ENCODE data around the gene COL2A1.
A peak's percentile ranks its signal among the peaks of the same experiment; 100 is the strongest.

Gene COL2A1

DNA sequence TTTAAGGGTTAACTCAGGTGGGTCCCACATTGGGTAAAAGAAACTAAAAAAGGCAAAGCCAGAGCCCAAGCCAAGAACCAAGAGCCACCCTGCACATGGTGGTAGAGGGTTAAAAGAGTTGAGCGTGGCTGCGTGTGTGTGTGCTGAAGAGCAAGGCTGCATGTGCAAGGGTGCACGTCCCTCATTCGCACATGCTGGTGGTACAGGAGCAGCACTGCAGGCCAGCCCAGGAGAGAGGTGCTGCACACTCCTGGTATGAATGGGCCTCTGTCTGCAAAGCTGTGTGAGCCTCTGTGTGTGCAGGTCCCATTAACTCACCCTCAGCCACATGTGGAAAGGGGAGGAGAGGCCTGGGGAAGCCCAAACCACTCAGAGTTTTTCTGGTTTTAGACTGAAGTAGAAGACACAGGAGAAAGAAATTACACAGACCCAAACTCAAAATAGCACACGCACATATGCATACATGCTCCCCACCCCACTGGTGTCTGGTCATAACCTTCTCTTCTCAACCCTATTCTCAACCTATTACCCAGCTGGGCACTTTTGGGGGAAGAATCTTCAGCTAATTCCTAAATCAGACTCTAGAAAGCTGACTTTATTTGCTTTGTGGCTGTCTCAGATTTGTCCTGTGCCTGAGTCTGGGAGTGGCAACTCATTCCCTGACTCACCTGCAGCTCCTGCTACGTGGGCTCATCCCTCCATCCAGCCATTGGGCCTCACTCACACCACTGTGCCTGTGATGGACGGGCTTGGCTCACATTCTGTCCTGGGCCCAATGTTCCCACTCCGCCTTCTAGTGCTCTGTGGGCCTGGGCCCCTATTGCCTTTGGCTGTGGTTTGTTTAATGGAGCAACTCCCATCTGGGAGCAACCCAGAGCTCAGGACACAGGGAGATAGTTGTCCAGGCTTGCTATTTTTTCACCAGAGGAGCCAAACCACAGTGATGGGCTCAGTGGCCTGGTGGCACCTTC is 30.8 kb upstream of the COL2A1 start:
- Mint-ChIP-seq H3K4me1 (peaks cover 18% of the 10 kb centered on the region), H3K27me3 (ENCODE audit: low read depth) (peaks cover 4% of the 10 kb centered on the region), H3K9me3 (no peaks in the 10 kb centered on the region), H3K27ac (peak overlapping the region in 2 of 3 experiments; percentile 24 to 92), H3K36me3 (ENCODE audit: low read depth) (no peaks in the 10 kb centered on the region), H3K4me3 (no peak overlapping the region)
- TF ChIP-seq, protein P1, sequence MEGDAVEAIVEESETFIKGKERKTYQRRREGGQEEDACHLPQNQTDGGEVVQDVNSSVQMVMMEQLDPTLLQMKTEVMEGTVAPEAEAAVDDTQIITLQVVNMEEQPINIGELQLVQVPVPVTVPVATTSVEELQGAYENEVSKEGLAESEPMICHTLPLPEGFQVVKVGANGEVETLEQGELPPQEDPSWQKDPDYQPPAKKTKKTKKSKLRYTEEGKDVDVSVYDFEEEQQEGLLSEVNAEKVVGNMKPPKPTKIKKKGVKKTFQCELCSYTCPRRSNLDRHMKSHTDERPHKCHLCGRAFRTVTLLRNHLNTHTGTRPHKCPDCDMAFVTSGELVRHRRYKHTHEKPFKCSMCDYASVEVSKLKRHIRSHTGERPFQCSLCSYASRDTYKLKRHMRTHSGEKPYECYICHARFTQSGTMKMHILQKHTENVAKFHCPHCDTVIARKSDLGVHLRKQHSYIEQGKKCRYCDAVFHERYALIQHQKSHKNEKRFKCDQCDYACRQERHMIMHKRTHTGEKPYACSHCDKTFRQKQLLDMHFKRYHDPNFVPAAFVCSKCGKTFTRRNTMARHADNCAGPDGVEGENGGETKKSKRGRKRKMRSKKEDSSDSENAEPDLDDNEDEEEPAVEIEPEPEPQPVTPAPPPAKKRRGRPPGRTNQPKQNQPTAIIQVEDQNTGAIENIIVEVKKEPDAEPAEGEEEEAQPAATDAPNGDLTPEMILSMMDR (IDR thresholded peaks at IDR 0.05; ENCODE audit: unreplicated experiment in 3 of 3): no peak

DNA sequence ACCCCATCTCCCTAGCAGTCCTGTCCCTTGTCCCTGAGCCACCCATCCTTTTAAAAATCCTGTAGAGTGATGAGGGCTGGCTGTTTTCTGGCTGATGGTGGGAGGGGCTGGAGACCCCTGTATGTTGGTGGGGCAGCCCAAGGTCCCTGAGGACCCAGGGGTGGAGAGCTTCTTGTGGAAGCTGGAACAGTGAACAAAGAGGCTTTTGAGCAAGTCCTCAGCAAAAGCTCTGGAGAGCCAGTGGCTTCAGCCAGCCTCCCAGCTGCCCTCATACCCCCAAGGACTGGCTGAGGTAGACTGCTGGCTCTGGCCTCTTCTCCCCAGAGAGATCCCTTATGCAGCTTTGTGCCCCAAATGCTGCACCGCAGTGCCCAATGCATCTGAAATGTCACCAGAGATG is 29.2 kb upstream of the COL2A1 start:
- Mint-ChIP-seq H3K27ac (no peak overlapping the region), H3K4me3 (no peak overlapping the region), H3K27me3 (ENCODE audit: low read depth) (peaks cover 4% of the 10 kb centered on the region), H3K9me3 (no peaks in the 10 kb centered on the region), H3K36me3 (ENCODE audit: low read depth) (no peaks in the 10 kb centered on the region), H3K4me1 (peaks cover 32% of the 10 kb centered on the region)
- TF ChIP-seq, protein P1 (IDR thresholded peaks at IDR 0.05; ENCODE audit: unreplicated experiment in 3 of 3): no peak

DNA sequence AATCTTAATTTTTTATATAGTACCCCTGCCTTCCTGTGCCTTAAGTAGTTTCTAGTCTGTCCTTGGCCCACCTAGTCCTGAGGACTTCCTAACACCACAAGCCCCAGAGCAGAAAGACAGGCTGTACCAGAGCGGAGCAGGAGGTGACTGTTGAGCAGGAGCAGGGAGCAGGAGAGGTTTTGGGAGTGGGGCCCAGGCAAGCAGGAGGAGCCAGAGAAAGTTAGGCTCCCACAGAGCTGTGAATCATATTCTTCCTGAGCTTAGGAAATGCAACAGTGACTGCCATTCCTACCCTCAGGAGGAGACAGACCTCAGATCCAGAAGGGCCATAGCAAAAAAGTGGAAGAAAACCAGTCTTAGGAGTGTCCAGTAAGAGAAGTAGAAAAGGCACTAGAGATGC is 28.3 kb upstream of the COL2A1 start:
- Mint-ChIP-seq H3K9me3 (no peaks in the 10 kb centered on the region), H3K36me3 (ENCODE audit: low read depth) (no peaks in the 10 kb centered on the region), H3K27me3 (ENCODE audit: low read depth) (peaks cover 4% of the 10 kb centered on the region), H3K4me3 (no peak overlapping the region), H3K27ac (peak overlapping the region in 1 of 3 experiments; percentile 49), H3K4me1 (peaks cover 36% of the 10 kb centered on the region)
- TF ChIP-seq, protein P1 (IDR thresholded peaks at IDR 0.05; ENCODE audit: unreplicated experiment in 3 of 3): no peak

DNA sequence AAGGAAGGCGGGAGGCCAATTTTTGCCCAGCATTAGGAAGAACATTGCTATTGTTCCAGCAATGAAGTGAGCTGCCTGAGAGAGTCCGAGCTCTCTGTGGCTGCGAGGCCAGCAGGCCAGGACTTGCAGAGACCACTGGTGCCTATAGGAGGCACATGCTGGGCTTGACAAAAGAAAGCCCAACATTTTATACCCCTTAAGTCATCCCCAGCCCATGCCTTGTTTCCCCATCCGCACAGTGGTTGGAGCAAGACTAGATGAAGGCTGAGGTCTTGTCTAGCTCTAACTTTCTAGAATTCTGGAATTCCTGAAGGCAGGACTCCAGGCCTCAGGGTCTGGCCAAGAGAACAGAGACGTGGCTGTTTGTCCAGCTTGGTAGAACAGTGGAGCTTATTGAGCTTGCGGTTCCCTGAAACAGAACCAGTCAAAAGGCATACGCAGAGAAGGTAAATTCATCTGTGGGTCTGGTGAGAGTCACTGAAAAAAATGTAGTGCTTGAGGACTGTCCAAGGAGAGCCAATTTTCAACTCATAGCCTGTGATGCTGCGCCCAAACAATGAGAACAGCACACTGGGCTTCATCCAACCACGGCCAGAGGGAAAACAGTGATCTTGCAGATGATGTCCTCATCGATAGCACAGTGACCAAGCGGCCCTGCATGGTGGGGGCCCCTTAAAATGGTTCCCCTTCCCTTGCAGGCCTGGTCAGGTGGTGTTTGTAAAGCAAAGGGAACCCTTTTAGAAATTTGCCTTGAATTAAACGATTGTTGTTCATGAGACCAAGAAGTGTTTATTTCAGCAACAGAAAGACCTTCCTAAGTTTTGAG is 27.1 kb upstream of the COL2A1 start:
- Mint-ChIP-seq H3K9me3 (no peaks in the 10 kb centered on the region), H3K4me3 (no peak overlapping the region), H3K36me3 (ENCODE audit: low read depth) (no peaks in the 10 kb centered on the region)

DNA sequence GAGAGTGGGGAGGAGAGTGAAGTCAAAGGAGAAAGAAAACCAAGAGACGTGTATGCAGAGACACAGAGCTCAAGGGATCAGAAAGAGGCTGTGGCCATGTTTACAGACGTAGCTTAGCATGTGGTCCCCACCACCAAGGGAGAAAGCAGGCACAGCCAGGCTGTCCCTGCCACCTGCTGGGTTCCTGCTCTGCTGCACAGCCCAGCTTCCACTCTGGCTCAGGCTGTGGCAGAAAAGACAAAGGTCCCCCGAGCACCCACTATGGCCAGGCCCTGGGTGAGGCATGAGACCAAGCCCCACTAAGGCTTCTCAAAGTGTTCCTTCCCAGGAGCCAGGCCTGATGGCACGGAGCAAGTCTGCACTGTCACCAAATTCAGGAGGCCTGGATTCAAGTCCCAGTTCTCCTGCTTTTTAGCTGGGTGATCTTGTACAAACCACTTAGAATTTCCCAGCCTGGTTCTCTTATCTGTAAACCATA is 25.9 kb upstream of the COL2A1 start:
- H3K27me3 Mint-ChIP-seq (ENCODE audit: low read depth): peaks cover 4% of the 10 kb centered on the region
- H3K9me3 Mint-ChIP-seq: no peaks in the 10 kb centered on the region
- TF ChIP-seq, protein P1 (IDR thresholded peaks at IDR 0.05; ENCODE audit: unreplicated experiment in 3 of 3): no peak
- peak overlapping the region in 2 of 3 experiments; percentile 37 to 73 for H3K27ac Mint-ChIP-seq
- H3K36me3 Mint-ChIP-seq (ENCODE audit: low read depth): no peaks in the 10 kb centered on the region
- peaks cover 28% of the 10 kb centered on the region for H3K4me1 Mint-ChIP-seq
- no peak overlapping the region for H3K4me3 Mint-ChIP-seq

More for the DNA sequence above, 27.1 kb upstream of the COL2A1 start:
- Mint-ChIP-seq H3K27me3 (ENCODE audit: low read depth) (peaks cover 4% of the 10 kb centered on the region), H3K4me1 (peaks cover 28% of the 10 kb centered on the region), H3K27ac (no peak overlapping the region)
- TF ChIP-seq, protein P1 (IDR thresholded peaks at IDR 0.05; ENCODE audit: unreplicated experiment in 3 of 3): no peak

All from nephron (organoid).